ENCODE measurements around the gene CSAG1.
"Not testable (repeated sequence)": the region's sequence is repeated elsewhere in the genome, so short reads cannot be mapped to it uniquely, and the experiment has no call there.

- TF ChIP-seq, protein P1, sequence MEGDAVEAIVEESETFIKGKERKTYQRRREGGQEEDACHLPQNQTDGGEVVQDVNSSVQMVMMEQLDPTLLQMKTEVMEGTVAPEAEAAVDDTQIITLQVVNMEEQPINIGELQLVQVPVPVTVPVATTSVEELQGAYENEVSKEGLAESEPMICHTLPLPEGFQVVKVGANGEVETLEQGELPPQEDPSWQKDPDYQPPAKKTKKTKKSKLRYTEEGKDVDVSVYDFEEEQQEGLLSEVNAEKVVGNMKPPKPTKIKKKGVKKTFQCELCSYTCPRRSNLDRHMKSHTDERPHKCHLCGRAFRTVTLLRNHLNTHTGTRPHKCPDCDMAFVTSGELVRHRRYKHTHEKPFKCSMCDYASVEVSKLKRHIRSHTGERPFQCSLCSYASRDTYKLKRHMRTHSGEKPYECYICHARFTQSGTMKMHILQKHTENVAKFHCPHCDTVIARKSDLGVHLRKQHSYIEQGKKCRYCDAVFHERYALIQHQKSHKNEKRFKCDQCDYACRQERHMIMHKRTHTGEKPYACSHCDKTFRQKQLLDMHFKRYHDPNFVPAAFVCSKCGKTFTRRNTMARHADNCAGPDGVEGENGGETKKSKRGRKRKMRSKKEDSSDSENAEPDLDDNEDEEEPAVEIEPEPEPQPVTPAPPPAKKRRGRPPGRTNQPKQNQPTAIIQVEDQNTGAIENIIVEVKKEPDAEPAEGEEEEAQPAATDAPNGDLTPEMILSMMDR (IDR thresholded peaks at IDR 0.05; ENCODE audit: extremely low read depth in 1 of 2, insufficient read depth in 1 of 2, low read depth in 1 of 2, low read length in 2 of 2): not testable (repeated sequence)
- not testable (repeated sequence) for TF ChIP-seq FOS (IDR thresholded peaks at IDR 0.05; ENCODE audit: borderline replicate concordance, insufficient read depth, low read length); EZH2 (IDR thresholded peaks at IDR 0.05; ENCODE audit: borderline replicate concordance, low read depth, low read length, severe bottlenecking); POLR2A (IDR thresholded peaks at IDR 0.05; ENCODE audit: low read depth, low read length)
Measured at GRCh38 chrX:152736528-152736927, 3.0 kb upstream of the CSAG1 start.
